GM12878 (cell line): Measurements from ENCODE around the gene FBXL19. TPM values are rescaled to one million over a fixed set of nuclear protein-coding genes. Genes with fewer than 3 reads are reported as not detected.

Source experiments
- ATAC-seq: fragments of 200-7000 bp; cut with Tn5 transposase; 3 replicates; pipeline ENCODE4 v1.9.1; 2020; ENCODE audit warnings: mild to moderate bottlenecking, moderate library complexity
- BruUV-seq: library from RNA; stranded (reverse); fragments of 400-500 nt; replicated peaks from 2 replicates; lab custom pipeline; 2021; lab: Mats Ljungman, UMichigan
- CTCF ChIA-PET: fragments of 300-600 bp; sonication (Branson Sonifier 250); formaldehyde crosslinking; extraction: SDS; loops from one replicate; lab custom pipeline; 2021; ENCODE audit warnings: inconsistent platforms; lab: Yijun Ruan, JAX
- POLR2A ChIA-PET: fragments of 350-600 bp; formaldehyde crosslinking; extraction: SDS; loops from one replicate; lab custom pipeline; 2021; ENCODE audit warnings: inconsistent platforms; lab: Charles Lee
- RAD21 ChIA-PET: fragments of 300-600 bp; sonication (Branson Sonifier 250); formaldehyde crosslinking; loops from one replicate; lab custom pipeline; 2023; ENCODE audit warnings: antibody characterized with exemption; ENCODE audit not compliant: unreplicated experiment; lab: Charles Lee
- SMC1A ChIA-PET: fragments of 300-600 bp; sonication (Branson Sonifier 250); formaldehyde crosslinking; loops from one replicate; lab custom pipeline; 2023; ENCODE audit not compliant: unreplicated experiment, uncharacterized antibody; lab: Charles Lee
- DNase-seq: peaks from one replicate; pipeline ENCODE4 v3.0.0-alpha.2; 2011; ENCODE audit warnings: low read depth, low spot score
- FAIRE-seq: peaks from 3 replicates; lab custom pipeline; 2011; peaks lifted over from hg19 to GRCh38; lab: Jason Lieb, UNC
- H2AFZ ChIP-seq: 2 replicates; pipeline ENCODE4 v1.6.0; 2011; ENCODE audit warnings: low read depth, low read length, control low read depth; ENCODE audit not compliant: control insufficient read depth
- H3K27ac ChIP-seq: 2 replicates; pipeline ENCODE4 v1.5.1; 2011; ENCODE audit warnings: control low read depth; ENCODE audit not compliant: control insufficient read depth, insufficient read depth
- H3K27me3 ChIP-seq, 2 experiments: replicated peaks in 1 of 2; 2 replicates each; pipeline versions ENCODE4 v1.6.0 to v1.6.1; 2011; ENCODE audit warnings: low read length in 1 of 2; ENCODE audit not compliant: control insufficient read depth in 2 of 2, insufficient read depth in 2 of 2
- H3K36me3 ChIP-seq, 2 experiments: 2 replicates each; pipeline ENCODE4 v1.5.1; 2011; ENCODE audit warnings: low read length in 1 of 2; ENCODE audit not compliant: control insufficient read depth in 2 of 2, insufficient read depth in 2 of 2
- H3K4me1 ChIP-seq: 2 replicates; pipeline ENCODE4 v1.6.1; 2011; ENCODE audit warnings: mild to moderate bottlenecking, low read length, moderate library complexity, mixed read lengths; ENCODE audit not compliant: control insufficient read depth, insufficient read depth
- H3K4me2 ChIP-seq: 2 replicates; pipeline ENCODE4 v1.6.0; 2011; ENCODE audit warnings: control low read depth; ENCODE audit not compliant: control insufficient read depth, insufficient read depth
- H3K4me3 ChIP-seq: fragments of 200-600 bp; sonication (generic); 2 replicates; pipeline ENCODE4 v1.5.1; 2016
- H3K79me2 ChIP-seq: 2 replicates; pipeline ENCODE4 v1.6.0; 2011; ENCODE audit warnings: low read length; ENCODE audit not compliant: control insufficient read depth, insufficient read depth
- H3K9ac ChIP-seq: 2 replicates; pipeline ENCODE4 v1.8.0; 2011; ENCODE audit warnings: low read length, control low read depth, mixed read lengths; ENCODE audit not compliant: control insufficient read depth, insufficient read depth
- H3K9me3 ChIP-seq: replicated peaks from 3 replicates; pipeline ENCODE4 v1.5.1; 2011; ENCODE audit warnings: mild to moderate bottlenecking, low read length; ENCODE audit not compliant: control insufficient read depth, insufficient read depth
- H4K20me1 ChIP-seq: 2 replicates; pipeline ENCODE4 v1.6.0; 2011; ENCODE audit not compliant: control insufficient read depth, insufficient read depth
- E2F4 ChIP-seq: IDR thresholded peaks from 2 replicates; pipeline ENCODE4 v1.6.1; 2012; ENCODE audit warnings: low read depth, low read length, improper control_type of control experiment
- E2F8 ChIP-seq: fragments of 450-650 bp; IDR thresholded peaks from 2 replicates; pipeline ENCODE4 v1.6.1; 2018; ENCODE audit warnings: mild to moderate bottlenecking, low read depth, moderate library complexity; ENCODE audit not compliant: partially characterized antibody
- EED ChIP-seq: sonication (generic); IDR thresholded peaks from 2 replicates; pipeline ENCODE4 v1.6.1; 2016; ENCODE audit warnings: antibody characterized with exemption, low read depth
- HSF1 ChIP-seq: fragments of 150-350 bp; IDR thresholded peaks from 2 replicates; pipeline ENCODE4 v1.6.1; 2014; ENCODE audit warnings: mild to moderate bottlenecking, low read depth, low read length
- JUND ChIP-seq: IDR thresholded peaks from 2 replicates; pipeline ENCODE4 v1.6.1; 2012; ENCODE audit warnings: low read depth, mild to moderate bottlenecking, low read length, improper control_type of control experiment, moderate library complexity
- NKRF ChIP-seq: fragments of 450-650 bp; conservative IDR thresholded peaks from 2 replicates; pipeline ENCODE4 v1.6.1; 2017; ENCODE audit warnings: mild to moderate bottlenecking, moderate library complexity
- NR2C1 ChIP-seq: fragments of 450-650 bp; IDR thresholded peaks from 2 replicates; pipeline ENCODE4 v1.6.1; 2017; ENCODE audit warnings: antibody characterized with exemption, mild to moderate bottlenecking, moderate library complexity
- ZBTB11 ChIP-seq: fragments of 450-650 bp; formaldehyde crosslinking; IDR thresholded peaks from 2 replicates; pipeline ENCODE4 v1.5.0; 2022; ENCODE audit warnings: mild to moderate bottlenecking, missing genetic modification characterization
- WGBS: methylation state at CpG from one replicate; pipeline ENCODE4 v1.1.6; 2016; ENCODE audit warnings: low lambda C conversion rate; ENCODE audit not compliant: insufficient replicate concordance, insufficient coverage; ENCODE audit errors: missing lambda C conversion rate; 5-methylcytosine and 5-hydroxymethylcytosine counted together
- in situ Hi-C: fragments of 300-500 bp; cut with MboI; formaldehyde crosslinking; loops from 9 replicates; pipeline ENCODE4 v1.14.3; 2018; ENCODE audit warnings: mixed read lengths
- intact Hi-C: fragments of 100-400 bp; cut with micrococcal nuclease; formaldehyde crosslinking; loops from one replicate; pipeline ENCODE4 v1.14.2; 2022; ENCODE audit not compliant: unreplicated experiment
- polyA plus RNA-seq, 11 experiments: library from polyadenylated mRNA; depleted of rRNA in 4 of 11; unstranded in 6 of 11; stranded (reverse) in 5 of 11; fragments of >200 nt; fragmentation: Nextera tagmentation in 4 of 11; fragmentation: Illumina TruSeq in 1 of 11; extraction: Ambion mirVana in 4 of 11; extraction: Trizol in 1 of 11; gene quantifications; 1 replicate in 1 of 11; 2 replicates in 10 of 11; pipeline versions ENCODE4 v1.2.1 to v1.2.3, GENCODE V29; 2011 to 2016; ENCODE audit warnings: inconsistent platforms in 2 of 11, missing spikeins in 2 of 11, low read depth in 1 of 11
- total RNA-seq, 4 experiments: library from RNA; depleted of rRNA in 3 of 4; stranded (reverse); fragments of >200 nt in 3 of 4; fragmentation: Illumina TruSeq in 1 of 4; extraction: Trizol in 1 of 4; gene quantifications; 2 replicates each; pipeline versions ENCODE4 v1.2.1 to v1.2.3, GENCODE V29; 2013 to 2021

FBXL19 gene
- total and polyA plus RNA-seq, 10 of the 15 experiments (the other 5 are each of a cell fraction or from before 2014, with no cell fraction given), result 0.02 to 32.1 (median 6.8) TPM; not detected in 1

GRCh38 chr16:30910427-30911029 is 12.8 kb upstream of the FBXL19 start (continued):
- no peak for TF ChIP-seq ZBTB11 (CRISPR knock-in tag)
- TF ChIP-seq JUND, result no peak
- TF ChIP-seq HSF1, result no peak
- no peak for TF ChIP-seq EED
- no peak for TF ChIP-seq NR2C1

- no peaks in the 10 kb centered on the region for H3K79me2 ChIP-seq
- FAIRE-seq, result no peak
- H3K4me1 ChIP-seq, result no peaks in the 10 kb centered on the region
- no peaks in the 10 kb centered on the region for H4K20me1 ChIP-seq
- ChIA-PET RAD21 (interaction anchor here (1.9 kb wide), 1 partner anchor 68 kb away, joined by 11 read pairs; no protein-coding TSS in a partner anchor), POLR2A (no interaction called here), SMC1A (interaction anchor here (0.8 to 0.9 kb wide), 2 partner anchors 11 to 69 kb away, joined by 4 read pairs; no protein-coding TSS in a partner anchor), CTCF (interaction anchor here (1.1 to 1.5 kb wide), 3 partner anchors 11 to 73 kb away, joined by 3 to 4 read pairs (median 3); no protein-coding TSS in a partner anchor)
- H3K27me3 ChIP-seq, result no peaks in the 10 kb centered on the region; a peak in 1 of 4 replicates
- in situ Hi-C loops (no loop called here), intact Hi-C loops (no loop called here)
- H3K4me3 ChIP-seq, result no peak overlapping the region
- no peak overlapping the region for H3K27ac ChIP-seq
- H3K4me2 ChIP-seq, result no peak overlapping the region
- ATAC-seq, result no peak
- BruUV-seq, result no TSS peak
- DNase-seq, result no peak
- no peaks in the 10 kb centered on the region for H3K36me3 ChIP-seq
- H3K9ac ChIP-seq, result no peak overlapping the region
- no peaks in the 10 kb centered on the region for H3K9me3 ChIP-seq
- WGBS, result 40% methylated on average over 6 of the region's 6 CpGs
- H2AFZ ChIP-seq, result no peak overlapping the region
- TF ChIP-seq NKRF, result no peak
- no peak for TF ChIP-seq E2F4
- no peak for TF ChIP-seq E2F8
Observed at GRCh38 chr16:30912794-30913412, 10.5 kb upstream of the FBXL19 start.
